ENCODE results near the gene RIOX2.
A peak's percentile ranks its signal among the peaks of the same experiment; 100 is the strongest.

RIOX2 gene

DNA sequence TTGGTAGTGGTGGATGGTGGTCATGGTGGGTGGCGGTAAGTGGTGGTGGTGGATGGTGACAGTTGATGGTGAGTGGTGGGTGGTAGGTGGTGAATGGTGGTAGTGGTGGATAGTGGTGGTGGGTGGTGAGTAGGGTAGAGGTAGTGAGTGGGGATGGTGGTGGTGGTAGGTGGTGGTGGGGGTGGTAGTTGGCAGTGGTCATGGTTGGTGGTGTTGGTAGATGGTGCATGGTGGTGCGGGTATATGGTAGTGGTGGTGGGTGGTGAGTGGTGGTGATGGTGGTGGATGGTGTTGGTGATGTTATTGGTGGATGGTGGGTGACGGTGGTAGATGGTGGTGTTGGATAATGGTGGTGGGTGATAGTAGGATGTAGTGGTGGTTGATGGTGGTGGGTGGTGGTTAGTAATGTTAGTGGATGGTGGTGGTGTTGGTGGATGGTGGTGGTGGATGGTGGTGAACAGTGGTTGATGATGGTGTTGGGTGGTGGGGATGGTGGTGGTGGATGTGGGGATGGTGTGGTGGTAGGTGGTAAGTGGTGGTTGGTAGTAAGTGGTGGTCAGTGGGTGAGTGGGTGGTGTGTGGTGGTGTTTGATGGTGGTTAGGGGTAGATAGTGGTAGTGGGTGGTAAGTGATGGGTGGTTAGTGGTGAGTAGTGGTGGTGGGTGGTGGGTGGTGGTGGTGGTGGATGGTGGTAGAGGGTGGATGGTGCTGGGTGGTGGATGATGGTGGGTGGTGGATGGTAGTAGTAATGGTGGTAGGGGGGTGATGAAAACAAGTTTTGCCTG is 16.7 kb upstream of the RIOX2 start:
- DNase-seq = no peak

DNA sequence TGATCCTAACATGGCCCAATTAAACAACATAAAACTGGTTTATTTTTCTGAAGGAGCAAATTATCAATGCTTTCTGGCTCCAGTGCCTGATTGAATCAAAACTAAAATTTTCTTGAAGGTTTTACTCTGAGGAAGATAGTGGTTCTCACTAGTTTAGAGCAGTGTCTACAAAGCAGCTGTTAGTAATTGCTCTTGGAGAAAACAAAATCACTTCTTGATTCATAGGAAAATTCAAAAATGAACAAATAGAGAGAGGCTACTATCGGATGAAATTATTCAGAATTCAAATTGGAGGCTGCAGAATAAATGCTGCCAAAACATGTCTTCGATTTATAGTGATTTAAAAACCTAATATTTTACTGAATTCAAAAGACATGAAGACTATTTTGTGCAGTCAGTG is 15.1 kb upstream of the RIOX2 start:
- DNase-seq = no peak

DNA sequence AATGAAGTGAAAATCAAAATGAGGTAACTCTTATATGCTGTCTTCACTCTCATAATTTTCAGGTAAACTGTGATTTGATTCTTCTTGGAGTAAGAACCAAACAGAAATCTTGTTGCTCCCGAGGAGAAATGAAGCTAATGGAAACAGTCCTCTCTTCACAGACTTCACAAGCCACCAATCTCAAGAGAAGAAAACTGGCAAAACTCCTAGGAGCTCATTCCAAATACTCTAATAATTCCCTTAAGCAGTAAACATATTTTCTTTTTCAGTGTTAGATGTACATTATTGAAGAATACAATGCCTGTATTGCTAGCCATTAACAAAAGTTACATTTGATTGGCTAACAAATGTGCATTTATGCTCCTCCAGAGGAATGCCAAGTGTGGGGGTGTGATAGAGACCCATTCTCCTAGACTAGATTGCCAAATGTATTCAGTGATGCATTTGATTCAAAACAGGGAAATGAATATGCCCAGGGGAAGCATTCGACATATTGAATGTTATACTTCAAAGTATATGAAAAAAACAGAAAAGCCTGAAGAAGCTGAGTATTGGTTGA is 11.8 kb upstream of the RIOX2 start:
- DNase-seq = no peak

DNA sequence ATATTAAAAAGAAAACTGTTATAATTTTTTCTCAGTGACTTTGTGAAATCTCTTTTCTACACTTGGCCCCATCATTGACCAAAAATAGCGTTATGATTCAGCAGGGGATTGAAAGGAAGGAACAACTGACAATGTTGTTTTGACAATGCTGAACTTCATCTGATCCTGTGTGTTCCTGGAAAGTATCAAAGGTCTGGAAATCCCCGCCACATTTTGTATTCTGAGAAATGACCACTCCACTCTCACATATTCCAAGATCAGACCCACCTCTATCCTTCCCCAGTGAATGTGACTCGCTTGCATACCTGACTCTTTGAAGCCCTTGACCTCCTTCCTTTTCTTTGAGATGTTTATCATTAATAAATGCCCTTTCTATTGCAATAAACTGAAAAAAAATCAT is 9.7 kb upstream of the RIOX2 start:
- DNase-seq = no peak

DNA sequence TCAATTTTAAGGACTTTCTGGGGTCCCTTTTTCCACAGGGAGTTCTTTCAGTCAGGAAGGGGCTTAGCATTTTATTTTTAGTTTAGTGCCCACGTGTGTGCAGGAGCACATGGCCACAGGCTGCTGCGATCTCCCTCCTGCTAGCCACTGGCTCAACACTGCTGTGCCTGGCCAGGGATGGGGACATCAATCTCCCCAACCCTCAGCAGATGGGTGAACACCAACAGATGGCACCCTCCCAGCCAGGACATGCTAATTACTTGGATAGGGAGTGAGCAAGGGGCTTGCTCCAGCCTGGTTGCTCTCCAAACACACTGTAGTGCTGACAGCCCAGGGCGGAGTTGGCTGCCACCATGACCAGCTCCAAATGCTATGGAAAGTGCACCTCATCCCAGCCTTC is 7.4 kb upstream of the RIOX2 start:
- DNase-seq = no peak

DNA sequence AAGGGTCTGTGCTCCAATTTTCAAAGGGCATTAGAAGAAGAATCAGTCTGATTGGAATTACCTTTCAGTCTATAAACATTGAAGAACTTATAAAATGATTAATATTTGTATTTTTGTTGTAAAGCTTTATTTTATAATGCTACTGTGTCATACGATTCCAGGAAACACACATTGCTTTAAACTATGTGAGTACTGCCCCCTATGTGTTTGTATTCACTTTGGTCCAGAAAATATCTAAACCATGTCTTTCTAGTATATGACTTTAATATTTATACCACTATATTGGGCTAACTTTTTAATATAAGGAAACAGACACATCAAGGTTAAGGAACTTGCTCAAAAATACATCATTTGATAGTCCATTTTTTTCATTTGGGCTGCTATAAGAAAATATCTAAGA is 3.2 kb upstream of the RIOX2 start:
- DNase-seq = no peak

DNA sequence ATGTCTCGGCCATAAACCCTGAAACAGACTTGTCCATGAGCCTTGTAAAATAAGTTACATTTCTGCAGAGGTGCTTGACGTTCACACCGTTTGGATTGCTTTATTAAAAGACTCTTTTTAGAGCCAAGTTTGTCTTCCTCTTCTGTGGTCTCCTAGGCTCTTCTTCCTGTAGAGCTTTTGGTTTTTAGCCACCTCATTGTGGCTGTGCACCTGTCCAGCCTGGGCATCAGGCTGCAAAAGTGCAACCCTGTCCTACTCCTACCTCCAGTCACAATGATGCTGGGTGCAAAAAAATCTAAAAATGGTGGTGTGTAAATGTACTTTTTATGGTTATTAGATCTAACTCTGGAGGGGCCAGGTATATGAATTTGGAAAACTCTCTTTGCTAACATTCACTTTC is 2.8 kb upstream of the RIOX2 start:
- peak; percentile 63 for DNase-seq

DNA sequence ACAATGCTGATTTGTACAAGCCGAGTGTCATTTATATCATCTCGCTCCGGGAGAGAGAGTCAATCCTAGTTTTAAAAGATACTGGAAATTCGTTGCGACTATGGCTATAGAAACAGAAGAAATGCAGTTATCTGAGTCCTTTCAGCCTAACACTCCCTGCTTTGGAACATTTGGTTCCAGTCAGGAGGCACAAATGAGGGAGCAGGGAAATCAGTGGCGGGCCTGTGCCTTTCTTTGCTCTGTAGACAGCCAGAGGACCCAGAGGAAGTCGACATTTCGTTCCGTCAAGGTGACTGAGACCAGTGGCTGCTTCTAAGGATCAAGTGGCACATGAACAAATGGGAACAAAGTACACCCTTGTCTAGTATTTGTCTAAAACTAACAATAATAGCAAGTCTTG is 745 bp upstream of the RIOX2 start:
- DNase-seq = no peak

DNA sequence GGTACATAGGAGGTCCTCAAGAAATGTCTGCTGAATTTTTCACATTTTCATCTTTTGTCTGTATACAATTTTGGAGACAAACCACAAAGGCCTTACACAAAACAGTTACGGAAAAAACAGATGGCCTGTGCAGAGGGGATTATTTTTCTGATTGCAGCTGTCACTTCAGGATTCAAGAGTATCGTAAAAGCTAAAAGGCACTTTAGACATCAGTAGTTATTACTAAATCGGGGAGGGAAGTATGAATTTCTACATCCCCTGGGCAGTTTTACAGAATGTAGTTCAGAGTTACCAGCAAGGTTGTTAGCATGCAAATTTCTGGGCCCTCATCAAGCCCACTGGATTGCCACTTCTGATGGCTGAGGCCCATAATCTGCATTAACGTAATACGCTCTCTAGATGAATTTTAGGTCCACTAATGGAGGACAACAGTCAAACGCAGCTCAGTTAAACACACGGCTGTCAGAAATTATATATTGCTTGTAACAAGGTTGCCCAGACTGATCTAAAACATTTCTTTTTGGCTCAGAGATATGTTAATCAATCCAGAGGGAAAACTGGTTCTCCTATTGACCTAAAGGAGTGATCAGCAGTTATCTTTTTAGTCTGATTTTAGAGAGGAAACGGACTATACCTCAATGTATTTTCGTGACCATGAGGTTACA is 1.1 kb downstream of the RIOX2 start:
- no peak for DNase-seq

DNA sequence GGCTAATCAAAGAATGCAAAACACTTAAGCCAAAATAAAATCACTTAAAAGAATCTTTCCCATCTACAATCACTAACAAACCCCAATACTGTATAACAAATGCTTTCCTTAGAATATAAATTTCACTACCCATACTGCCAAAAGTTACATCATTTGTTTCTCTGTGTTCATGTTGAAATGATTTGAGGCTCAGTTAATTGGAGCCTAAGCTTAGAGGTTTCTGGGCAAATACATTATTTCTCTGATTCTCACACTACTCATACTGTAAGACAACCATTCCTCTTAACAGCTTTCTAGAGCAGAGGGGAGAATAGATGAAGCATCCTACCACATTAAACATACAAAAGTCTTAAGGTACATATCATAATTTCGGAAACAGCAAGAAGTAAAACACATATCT is 2.1 kb downstream of the RIOX2 start:
- no peak for DNase-seq

DNA sequence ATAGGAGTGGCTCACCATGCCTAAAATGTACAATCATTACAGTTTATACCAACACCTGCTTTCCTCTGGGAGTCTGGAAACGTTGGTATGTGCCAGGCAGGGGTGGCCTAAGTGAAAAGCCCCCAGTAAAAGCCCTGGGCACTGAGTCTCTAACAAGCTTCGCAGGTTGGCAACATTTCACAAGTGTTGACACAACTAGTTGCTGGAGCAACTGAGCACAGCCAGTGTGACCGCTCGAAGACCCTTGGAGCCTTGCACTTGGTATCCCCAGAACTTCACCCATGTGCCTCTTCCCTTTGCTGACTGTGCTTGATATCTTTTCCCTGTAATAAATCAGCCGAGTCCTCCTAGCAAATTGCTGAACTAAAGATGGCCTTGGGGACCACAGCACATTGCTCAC is 2.7 kb downstream of the RIOX2 start:
- no peak for DNase-seq

DNA sequence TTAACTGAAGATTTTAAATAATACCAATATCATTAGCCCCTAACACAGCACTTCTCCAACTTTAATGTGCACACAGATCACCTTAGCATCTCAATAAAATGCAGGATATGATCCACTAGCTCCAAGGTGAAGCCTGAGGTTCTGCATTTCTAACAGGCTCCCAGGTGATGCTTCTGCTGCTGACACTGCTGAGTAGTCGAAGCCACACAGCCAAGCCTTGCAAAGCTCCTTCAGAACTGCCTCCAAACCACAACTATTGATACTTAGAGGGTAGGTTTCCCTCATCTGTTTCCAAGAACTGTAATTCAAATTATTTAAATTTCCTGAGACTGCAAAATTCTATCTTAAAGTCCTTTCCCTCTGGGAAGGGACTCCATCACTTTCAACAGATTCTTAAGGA is 3.9 kb downstream of the RIOX2 start:
- DNase-seq = no peak

DNA sequence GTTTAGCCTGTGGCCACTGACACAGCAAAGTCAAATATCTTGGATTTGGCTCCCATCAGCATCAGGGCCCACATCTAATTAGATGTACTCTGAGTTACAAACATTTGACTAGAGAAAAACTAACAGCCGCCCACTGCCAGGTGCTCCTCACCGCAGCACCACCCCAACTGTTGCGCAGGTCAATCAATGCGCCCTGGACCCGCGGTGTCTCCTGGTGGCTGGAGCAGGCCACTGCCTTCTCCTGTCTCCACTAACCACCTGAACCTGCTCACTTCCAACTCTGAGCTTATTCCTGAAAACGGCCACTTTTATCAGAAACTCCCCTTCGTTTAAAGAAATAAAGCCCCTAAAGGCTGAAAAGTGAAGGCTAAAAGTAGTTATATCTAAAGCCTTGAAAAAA is 4.3 kb downstream of the RIOX2 start:
- no peak for DNase-seq

DNA sequence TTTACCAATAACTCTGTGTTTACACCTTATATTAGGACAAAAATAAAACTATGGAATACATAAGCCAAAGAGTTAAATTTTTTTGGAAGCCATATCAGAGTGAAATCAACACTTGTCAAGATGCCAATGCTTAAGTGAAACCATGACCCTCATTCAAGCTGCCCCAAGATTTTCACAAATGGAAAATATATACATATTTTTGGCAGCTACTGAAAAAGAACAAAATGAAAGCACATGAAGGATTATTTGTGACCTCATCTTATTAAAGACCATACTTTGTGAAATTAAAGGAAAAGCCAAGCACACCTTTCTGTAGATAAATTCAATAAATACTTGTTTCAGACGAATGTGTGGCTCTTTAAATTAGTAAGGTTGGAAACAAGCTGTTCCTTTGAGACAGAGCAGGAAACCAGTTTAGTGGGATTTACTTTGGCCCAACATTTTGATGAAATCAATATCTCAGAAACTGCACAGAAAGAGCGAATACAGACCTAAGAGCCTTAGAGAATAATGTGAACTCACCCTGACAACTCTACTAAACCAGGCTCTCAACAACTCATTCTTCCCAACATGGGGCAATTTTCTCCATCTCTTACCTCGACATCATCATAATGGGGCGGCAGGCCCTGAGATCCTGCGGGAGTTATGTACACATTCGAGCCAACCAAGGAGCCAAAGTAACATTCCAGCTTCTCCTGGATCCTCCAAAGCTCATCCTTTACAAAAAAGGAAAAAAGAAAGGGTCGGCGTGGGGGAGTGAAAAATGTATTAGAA is 11.1 kb downstream of the RIOX2 start:
- no peak for DNase-seq

DNA sequence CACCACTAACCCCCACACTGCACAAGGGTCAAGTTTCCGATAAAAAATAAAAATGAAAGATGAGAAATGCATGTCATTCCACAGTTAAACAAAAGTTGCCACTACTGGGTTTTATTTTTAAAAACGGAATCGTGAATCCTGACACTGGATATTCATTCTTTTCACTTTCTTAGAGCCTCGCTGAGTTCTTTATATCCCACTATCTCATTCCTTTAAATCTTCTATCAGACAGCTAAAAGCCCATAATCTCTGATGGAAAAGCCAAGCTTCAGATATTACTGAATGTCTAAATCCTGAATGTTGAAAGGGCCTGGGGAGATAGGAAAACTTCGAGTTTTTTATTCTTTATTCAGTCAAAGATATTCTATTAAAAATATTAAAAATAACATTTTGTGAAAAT is 11.7 kb downstream of the RIOX2 start:
- DNase-seq = no peak

DNA sequence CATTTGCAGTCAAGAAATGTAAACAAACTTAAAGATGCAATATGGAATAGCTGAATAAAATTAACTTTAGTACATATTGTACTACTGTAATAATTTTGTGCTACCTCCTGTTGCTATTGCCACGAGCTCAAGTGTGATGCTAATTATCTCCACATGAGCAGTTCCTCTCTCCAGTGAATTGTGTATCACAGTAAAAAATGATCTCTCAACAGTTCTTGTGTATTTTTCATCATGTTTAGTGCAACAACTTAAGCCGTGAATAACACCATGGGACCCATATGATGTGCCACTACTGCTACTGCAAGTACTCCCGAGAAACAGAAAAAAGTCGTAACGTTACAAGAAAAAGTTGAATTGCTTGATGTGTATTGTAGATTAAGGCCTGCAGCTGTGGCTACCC is 12.4 kb downstream of the RIOX2 start:
- no peak for DNase-seq

DNA sequence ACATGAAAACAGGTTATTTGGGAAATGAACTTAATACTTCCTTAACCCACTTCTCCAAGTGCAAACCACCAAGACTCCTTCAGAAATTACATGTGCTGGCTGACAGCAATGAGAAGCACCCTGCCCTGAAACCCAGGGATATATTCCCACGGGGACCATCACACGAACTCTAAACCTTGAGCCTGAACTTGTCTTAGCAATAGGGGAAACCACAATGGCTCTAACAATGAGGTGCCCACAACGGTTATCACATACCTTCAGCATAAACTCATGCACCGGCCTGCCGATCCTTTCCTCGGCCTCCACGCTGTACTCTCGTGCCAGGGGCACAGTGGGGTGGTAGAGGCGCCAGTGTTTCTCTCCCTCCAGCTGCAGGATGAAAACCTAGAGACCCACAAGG is 13.4 kb downstream of the RIOX2 start:
- DNase-seq = no peak

DNA sequence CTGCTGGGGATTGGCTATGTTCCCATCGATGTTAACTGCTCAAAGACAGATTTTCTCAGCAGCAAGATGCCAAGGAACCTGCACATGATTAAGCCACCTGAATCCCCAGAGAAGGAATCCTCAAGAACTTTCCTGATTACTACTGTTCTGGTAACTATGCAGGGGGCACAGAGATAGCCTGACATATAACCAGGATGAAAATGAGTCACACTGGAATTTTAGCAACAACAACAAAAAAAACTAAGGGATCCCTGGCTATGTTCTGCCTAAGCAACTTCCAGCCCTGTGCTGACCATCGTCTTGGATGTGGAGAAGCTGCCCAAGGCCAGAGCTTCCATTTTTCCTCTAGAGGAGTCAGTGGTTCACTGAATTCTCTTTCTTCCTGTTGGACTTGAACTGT is 13.8 kb downstream of the RIOX2 start:
- no peak for DNase-seq

DNA sequence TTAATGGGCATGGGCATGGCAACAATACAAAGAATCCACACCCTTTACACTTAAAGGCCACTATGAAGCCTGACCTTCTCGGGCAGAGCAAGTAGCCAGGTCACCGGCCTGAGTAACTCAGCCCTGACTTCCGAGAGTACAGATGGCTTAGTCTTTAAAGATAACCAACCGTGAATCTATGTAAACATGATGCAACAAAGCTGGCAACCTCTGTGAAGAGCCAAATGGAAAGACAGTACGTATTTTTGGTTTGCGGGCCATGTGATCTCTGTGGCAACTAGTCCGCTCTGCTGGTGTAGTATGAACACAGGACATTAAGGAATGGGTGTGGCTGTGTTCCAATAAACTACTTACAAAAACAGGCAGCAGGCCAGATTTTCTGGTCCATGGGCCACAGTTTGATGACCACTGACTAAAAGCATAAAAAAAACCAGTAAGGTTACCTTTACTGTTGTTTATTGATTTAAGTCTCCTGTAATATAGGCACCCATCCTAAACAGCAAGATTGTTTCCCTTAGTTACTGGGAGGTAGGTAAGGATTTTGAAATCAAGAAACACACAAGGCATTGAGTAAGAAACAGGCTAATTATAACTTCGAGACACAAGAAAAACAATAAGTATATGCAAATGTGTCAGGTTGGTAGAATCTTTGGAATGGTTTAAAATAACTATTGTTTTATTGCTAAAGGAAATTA is 14.5 kb downstream of the RIOX2 start:
- DNase-seq = no peak

DNA sequence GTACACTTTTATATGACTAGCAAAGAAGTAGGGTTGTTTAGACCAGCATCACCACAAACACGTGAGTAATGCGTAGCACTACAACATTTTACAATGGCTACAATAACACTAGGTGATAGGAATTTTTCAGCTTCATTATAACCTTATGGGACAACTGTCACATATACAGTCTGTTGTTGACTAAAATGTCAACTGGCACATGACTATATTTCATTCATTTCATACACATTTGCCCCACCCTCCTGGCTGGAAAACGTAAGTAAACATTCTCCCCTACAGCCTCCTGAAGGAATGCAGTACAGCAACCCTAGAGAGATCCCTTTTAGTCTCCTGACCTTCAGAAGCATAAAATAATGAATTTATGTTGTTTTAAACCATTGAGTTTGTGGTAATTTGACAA is 16.2 kb downstream of the RIOX2 start:
- no peak for DNase-seq

DNA sequence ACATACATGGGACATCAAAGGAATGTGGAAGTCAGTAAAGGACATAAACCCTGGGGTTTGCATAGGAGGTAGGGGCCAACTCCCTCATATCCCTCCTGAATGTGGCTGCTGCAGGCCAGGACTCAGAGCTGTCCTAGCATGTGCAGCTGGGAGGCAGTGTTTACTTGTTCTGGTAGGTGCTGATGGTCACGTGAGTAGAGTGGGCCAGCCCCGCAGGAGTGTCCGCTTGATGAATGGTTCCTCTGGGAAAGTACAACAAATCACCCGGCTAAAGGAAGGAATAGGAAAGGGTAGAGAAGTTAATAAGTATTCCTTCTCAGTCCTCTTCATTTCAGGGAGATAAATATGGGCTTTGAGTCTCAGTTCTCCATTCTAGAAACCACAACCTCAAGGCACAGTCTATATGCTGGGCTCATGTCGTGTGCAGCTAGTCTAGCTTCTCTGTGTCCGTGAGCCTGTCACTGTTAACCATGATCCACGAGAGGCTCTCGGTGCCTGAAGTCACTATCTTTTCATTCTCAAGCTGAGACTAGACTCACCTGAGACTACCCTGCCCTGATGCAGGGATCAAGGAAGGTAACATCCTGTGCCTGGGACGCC is 17.9 kb downstream of the RIOX2 start:
- no peak for DNase-seq

DNA sequence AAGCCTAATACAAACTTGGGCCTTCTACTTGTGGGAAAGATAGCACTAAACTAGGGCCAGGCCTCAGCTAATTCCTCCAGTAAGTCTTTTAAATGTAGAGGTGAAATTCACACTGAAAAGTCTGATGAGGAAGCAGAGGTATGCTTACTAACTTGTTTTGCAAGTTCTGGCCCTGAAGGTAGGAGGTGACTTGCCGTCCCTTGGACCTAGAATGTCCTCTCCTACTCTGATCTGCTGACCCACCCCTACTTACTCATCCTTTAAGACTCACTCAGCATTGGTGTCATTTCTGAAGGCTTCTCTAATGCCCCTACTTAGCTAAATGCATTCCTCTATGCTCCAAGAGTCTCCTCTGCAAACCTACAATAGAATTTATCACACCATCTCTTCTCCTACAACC is 19.4 kb downstream of the RIOX2 start:
- no peak for DNase-seq

DNA sequence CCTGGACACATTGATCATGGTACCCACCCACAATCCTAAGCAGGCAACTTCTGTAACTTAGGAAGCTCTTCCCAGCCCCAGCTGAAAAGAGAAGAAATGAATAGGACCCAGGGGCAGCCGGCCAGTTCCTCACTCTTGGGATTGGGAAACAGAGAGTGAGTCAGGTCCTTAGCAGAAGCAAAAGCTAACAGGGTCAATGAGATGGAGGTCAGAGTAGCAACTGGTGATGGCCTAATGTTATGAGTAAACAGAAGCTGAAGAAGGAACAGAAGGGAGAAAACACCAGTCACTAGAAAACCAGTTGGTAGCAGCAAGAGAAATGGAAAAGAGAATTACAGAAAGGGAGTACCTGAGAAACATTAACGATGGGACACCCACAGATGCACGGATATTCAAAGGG is 20.0 kb downstream of the RIOX2 start:
- no peak for DNase-seq
